ENCODE measurements around the gene SPDYC. TPM values are rescaled to one million over a fixed set of nuclear protein-coding genes. Genes with fewer than 3 reads are reported as not detected.

Gene SPDYC
- total and polyA plus RNA-seq, 2 of the 13 experiments (the other 11 are each of a cell fraction or from before 2014, with no cell fraction given): 0.15 to 0.33 TPM

DNA sequence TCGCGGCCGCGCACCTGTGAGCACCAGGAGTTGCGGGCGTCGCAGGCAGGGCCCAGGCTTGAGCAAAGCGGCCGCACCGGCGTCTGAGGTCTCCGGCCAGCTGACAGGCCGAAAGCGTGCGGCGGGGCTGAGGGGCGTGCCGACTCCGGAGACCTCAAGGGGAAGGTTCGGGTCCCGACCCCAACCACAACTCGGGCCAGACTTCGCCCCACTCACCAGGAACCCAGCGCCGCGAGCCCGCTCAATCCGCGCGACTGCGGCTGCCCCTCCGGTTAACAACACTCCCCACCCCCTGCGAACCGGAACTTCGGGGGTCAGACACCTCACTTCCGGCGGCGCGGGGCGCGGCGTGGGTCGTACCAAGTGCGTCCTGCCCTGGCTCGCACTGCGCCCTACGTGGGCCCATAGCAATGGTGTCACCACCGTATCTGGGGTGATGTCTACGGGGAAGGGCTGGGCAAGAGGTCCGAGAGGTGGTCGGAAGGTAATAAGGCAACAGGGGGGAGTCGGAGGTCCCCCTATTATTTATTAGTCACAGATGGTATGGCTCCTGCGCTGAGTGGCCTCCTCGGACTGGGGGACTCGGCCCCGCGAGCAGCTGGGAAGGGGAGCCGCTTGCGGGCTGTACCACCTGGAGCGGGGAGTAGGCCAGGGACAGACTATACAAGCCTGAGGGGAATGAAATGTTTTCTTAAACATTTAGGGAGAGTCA is 35.6 kb upstream of the SPDYC start, which contains the start of gene SYVN1 (continued):
- TF ChIP-seq PHF20 (CRISPR knock-in tag; IDR thresholded peaks at IDR 0.05) (peak; percentile 75; the same call in 1 of the 2 replicates), HNF4A (CRISPR knock-in tag; IDR thresholded peaks at IDR 0.05) (no peak; the same call in 1 of the 2 replicates), NFE2 (CRISPR knock-in tag; IDR thresholded peaks at IDR 0.05) (no peak), NBN (conservative IDR thresholded peaks at IDR 0.05) (no peak), TSC22D2 (CRISPR knock-in tag; IDR thresholded peaks at IDR 0.05; ENCODE audit: borderline replicate concordance) (no peak; the same call in 1 of the 2 replicates), MLLT10 (CRISPR knock-in tag; IDR thresholded peaks at IDR 0.05) (no peak), ZNF350 (CRISPR knock-in tag; IDR thresholded peaks at IDR 0.05; ENCODE audit: borderline replicate concordance, low read depth) (0 out of 2 replicates have a peak, but pooled peaks have one; percentile 8), HNRNPL (IDR thresholded peaks at IDR 0.05; ENCODE audit: low read depth, low read length) (0 out of 2 replicates have a peak, but pooled peaks have one; percentile 40), CCDC6 (CRISPR knock-in tag; IDR thresholded peaks at IDR 0.05) (peak; percentile 66), ZNF34 (CRISPR knock-in tag; IDR thresholded peaks at IDR 0.05; ENCODE audit: borderline replicate concordance) (no peak), SMAD3 (CRISPR knock-in tag; IDR thresholded peaks at IDR 0.05) (no peak; the same call in 1 of the 2 replicates), ZNF878 (CRISPR knock-in tag; IDR thresholded peaks at IDR 0.05) (0 out of 2 replicates have a peak, but pooled peaks have one; percentile 34), ZNF724P (CRISPR knock-in tag; IDR thresholded peaks at IDR 0.05; ENCODE audit: borderline replicate concordance) (0 out of 2 replicates have a peak, but pooled peaks have one; percentile 65), ATM (IDR thresholded peaks at IDR 0.05; ENCODE audit: borderline replicate concordance) (no peak)
- TF ChIP-seq, protein P1, sequence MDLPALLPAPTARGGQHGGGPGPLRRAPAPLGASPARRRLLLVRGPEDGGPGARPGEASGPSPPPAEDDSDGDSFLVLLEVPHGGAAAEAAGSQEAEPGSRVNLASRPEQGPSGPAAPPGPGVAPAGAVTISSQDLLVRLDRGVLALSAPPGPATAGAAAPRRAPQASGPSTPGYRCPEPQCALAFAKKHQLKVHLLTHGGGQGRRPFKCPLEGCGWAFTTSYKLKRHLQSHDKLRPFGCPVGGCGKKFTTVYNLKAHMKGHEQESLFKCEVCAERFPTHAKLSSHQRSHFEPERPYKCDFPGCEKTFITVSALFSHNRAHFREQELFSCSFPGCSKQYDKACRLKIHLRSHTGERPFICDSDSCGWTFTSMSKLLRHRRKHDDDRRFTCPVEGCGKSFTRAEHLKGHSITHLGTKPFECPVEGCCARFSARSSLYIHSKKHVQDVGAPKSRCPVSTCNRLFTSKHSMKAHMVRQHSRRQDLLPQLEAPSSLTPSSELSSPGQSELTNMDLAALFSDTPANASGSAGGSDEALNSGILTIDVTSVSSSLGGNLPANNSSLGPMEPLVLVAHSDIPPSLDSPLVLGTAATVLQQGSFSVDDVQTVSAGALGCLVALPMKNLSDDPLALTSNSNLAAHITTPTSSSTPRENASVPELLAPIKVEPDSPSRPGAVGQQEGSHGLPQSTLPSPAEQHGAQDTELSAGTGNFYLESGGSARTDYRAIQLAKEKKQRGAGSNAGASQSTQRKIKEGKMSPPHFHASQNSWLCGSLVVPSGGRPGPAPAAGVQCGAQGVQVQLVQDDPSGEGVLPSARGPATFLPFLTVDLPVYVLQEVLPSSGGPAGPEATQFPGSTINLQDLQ (CRISPR knock-in tag; IDR thresholded peaks at IDR 0.05): no peak
- TF ChIP-seq, protein P2, sequence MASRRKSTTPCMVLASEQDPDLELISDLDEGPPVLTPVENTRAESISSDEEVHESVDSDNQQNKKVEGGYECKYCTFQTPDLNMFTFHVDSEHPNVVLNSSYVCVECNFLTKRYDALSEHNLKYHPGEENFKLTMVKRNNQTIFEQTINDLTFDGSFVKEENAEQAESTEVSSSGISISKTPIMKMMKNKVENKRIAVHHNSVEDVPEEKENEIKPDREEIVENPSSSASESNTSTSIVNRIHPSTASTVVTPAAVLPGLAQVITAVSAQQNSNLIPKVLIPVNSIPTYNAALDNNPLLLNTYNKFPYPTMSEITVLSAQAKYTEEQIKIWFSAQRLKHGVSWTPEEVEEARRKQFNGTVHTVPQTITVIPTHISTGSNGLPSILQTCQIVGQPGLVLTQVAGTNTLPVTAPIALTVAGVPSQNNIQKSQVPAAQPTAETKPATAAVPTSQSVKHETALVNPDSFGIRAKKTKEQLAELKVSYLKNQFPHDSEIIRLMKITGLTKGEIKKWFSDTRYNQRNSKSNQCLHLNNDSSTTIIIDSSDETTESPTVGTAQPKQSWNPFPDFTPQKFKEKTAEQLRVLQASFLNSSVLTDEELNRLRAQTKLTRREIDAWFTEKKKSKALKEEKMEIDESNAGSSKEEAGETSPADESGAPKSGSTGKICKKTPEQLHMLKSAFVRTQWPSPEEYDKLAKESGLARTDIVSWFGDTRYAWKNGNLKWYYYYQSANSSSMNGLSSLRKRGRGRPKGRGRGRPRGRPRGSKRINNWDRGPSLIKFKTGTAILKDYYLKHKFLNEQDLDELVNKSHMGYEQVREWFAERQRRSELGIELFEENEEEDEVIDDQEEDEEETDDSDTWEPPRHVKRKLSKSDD (CRISPR knock-in tag; IDR thresholded peaks at IDR 0.05; ENCODE audit: low read depth): peak; percentile 61; the same call in 1 of the 2 replicates
- TF ChIP-seq, protein P3, sequence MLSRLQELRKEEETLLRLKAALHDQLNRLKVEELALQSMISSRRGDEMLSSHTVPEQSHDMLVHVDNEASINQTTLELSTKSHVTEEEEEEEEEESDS (CRISPR knock-in tag; IDR thresholded peaks at IDR 0.05; ENCODE audit: borderline replicate concordance): no peak
- TF ChIP-seq, protein P4, sequence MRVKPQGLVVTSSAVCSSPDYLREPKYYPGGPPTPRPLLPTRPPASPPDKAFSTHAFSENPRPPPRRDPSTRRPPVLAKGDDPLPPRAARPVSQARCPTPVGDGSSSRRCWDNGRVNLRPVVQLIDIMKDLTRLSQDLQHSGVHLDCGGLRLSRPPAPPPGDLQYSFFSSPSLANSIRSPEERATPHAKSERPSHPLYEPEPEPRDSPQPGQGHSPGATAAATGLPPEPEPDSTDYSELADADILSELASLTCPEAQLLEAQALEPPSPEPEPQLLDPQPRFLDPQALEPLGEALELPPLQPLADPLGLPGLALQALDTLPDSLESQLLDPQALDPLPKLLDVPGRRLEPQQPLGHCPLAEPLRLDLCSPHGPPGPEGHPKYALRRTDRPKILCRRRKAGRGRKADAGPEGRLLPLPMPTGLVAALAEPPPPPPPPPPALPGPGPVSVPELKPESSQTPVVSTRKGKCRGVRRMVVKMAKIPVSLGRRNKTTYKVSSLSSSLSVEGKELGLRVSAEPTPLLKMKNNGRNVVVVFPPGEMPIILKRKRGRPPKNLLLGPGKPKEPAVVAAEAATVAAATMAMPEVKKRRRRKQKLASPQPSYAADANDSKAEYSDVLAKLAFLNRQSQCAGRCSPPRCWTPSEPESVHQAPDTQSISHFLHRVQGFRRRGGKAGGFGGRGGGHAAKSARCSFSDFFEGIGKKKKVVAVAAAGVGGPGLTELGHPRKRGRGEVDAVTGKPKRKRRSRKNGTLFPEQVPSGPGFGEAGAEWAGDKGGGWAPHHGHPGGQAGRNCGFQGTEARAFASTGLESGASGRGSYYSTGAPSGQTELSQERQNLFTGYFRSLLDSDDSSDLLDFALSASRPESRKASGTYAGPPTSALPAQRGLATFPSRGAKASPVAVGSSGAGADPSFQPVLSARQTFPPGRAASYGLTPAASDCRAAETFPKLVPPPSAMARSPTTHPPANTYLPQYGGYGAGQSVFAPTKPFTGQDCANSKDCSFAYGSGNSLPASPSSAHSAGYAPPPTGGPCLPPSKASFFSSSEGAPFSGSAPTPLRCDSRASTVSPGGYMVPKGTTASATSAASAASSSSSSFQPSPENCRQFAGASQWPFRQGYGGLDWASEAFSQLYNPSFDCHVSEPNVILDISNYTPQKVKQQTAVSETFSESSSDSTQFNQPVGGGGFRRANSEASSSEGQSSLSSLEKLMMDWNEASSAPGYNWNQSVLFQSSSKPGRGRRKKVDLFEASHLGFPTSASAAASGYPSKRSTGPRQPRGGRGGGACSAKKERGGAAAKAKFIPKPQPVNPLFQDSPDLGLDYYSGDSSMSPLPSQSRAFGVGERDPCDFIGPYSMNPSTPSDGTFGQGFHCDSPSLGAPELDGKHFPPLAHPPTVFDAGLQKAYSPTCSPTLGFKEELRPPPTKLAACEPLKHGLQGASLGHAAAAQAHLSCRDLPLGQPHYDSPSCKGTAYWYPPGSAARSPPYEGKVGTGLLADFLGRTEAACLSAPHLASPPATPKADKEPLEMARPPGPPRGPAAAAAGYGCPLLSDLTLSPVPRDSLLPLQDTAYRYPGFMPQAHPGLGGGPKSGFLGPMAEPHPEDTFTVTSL (CRISPR knock-in tag; IDR thresholded peaks at IDR 0.05; ENCODE audit: borderline replicate concordance): no peak; the same call in 1 of the 2 replicates

All from HepG2 (cell line).